ENCODE measurements around the gene MAP3K2. TPM values are rescaled to one million over a fixed set of nuclear protein-coding genes. Genes with fewer than 3 reads are reported as not detected.

The MAP3K2 gene
- polyA plus RNA-seq, 1 donor: 28.5 TPM

GRCh38 chr2:127386764-127387654, 766 bp downstream of the MAP3K2 start:
- peak; percentile 84 for DNase-seq

- DNase-seq: no peak
Observed at GRCh38 chr2:127386246-127386645, 1.5 kb downstream of the MAP3K2 start.

DNA sequence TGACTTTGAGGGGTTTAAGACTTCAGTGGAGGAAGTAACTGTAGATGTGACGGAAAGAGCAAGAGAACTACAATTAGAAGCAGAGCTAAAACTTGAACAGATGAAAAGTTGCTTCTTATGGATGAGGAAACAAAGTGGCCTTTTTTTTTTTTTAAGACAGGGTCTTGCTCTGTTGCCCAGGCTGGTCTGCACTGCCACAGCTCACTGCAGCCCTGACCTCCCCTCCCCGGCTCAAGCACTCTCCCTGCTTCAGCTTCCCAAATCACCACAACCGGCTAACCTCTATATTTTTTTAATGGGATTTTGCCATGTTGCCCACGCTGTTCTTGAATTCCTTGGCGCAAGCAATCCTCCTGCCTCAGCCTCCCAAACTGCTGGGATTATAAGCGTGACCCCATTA, 3.2 kb downstream of the MAP3K2 start:
- DNase-seq: no peak

GRCh38 chr2:127382831-127383230, 4.9 kb downstream of the MAP3K2 start:
- no peak for DNase-seq

DNA sequence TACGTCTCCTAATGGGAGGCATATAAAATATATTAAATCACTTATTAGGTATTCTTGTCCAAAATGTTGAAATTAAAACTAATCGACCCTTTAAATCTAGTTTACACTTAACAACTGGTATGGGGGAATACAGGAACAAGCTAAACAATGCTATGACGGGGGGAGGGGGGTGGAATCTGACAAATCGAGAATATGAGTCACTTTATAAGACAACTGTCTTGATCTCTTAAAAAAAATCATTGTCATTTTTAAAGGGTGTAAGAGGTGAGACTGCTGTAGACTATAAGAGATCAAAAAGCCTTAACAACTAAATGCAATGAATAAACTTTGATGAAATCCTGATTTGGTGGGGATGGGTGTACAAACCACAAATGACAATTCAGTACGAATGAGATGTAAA, 6.0 kb downstream of the MAP3K2 start:
- DNase-seq: no peak

GRCh38 chr2:127379712-127380355, 7.9 kb downstream of the MAP3K2 start:
- DNase-seq: no peak

- no peak for DNase-seq
Observed at GRCh38 chr2:127378720-127379119, 9.1 kb downstream of the MAP3K2 start.

- DNase-seq: no peak
Observed at GRCh38 chr2:127377262-127377661, 10.5 kb downstream of the MAP3K2 start.

- no peak for DNase-seq
Observed at GRCh38 chr2:127376257-127376656, 11.5 kb downstream of the MAP3K2 start.

GRCh38 chr2:127373362-127374083, 14.3 kb downstream of the MAP3K2 start:
- DNase-seq: no peak

- DNase-seq: no peak
Observed at GRCh38 chr2:127371037-127371436, 16.7 kb downstream of the MAP3K2 start.

DNA sequence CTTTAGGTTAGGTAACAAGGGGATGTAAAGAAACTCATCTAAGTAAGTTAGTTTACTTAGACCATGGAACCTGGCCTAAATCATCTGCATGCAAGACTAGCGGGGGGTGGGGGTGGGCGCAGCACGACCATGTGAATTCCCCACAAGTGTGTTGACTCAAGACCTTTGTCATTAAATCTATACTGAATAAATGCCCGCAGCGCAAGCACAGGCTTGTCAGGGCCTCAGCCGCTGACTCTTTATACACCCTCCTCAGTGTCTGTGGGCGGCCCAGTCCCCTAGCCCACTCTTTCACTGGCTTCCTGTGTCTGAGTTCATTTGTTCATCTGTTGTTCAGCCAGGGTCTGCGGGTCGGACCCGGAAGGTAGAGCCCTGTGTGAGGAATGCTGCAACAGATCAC, 17.8 kb downstream of the MAP3K2 start:
- DNase-seq: no peak

DNA sequence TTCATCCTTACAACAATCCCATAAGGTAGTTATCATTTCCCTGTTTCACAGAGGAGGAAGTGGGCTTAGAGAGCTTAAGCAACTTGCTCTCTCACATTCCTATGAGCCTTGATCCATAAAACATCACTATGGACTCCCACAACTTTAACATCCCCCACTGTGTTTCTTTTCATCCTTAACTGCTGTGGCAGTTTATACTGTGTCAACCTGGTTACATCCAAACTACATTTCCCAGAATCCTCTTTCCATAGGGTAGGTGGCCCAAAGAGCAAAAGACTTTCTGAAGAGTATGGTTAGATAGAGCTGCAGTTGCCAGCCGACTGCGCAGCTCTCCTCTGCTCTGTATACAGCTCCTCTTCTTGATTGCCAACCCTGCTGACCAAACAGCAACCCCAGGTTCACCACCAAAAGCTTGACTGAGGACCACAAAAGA, 22.5 kb downstream of the MAP3K2 start:
- DNase-seq: peak; percentile 20

DNA sequence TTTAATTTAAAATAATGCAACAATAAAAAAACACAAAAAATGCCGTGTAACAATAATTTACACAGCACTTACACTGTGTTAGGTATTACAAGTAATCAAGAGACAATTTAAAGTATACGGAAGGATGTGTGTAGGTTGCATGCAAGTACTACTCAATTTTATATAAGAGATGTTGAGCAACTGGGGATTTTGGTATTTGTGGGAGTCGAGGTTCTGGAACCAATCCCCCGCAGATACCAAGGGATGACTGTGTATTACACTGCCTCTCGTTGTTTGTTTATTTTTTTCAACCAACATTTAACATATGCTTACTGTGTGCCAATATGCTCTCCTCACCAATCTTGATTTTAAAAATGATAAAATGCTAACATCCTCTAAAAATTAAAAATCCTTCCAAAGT, 24.8 kb downstream of the MAP3K2 start:
- DNase-seq: no peak

- DNase-seq: no peak
Observed at GRCh38 chr2:127361929-127362885, 25.6 kb downstream of the MAP3K2 start.

DNA sequence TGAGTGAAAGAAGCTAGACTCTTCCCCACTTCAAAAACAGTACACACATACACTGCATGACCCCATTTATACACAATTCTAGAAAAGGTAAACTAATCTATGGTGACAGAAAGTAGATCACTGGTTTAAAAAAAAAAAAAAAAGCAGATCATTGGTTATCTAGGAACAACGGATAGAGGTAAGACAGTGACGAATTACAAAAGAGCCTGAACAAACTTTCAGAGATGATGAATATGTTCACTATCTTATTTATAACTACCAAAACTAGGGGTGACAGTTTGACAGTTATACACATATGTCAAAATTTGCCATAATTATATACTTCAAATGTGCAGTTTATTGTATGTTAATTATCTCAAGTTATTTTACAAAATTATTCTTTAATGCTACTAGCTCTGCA, 27.5 kb downstream of the MAP3K2 start:
- DNase-seq: no peak

- DNase-seq: no peak
Observed at GRCh38 chr2:127359520-127359919, 28.3 kb downstream of the MAP3K2 start.

DNA sequence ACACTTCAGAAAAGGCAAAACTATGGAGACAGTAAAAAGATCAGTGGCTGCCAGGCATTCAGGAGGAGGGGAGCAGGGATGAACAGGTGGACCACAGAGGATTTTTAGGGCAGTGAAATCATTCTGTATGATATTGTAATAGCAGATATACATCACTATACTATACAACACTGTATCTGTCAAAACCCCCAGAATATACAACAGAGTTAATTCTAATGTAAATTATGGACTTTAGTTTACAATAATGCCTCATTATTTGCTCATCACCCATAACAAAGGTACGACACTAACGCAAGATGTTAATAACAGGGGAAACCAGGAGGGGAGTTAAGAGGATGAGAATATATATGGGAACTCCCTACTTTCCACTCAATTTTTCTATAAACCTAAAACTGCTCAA, 28.8 kb downstream of the MAP3K2 start:
- DNase-seq: no peak

GRCh38 chr2:127358044-127358443, 29.7 kb downstream of the MAP3K2 start:
- DNase-seq: no peak

GRCh38 chr2:127357591-127357990, 30.2 kb downstream of the MAP3K2 start:
- DNase-seq: no peak

DNA sequence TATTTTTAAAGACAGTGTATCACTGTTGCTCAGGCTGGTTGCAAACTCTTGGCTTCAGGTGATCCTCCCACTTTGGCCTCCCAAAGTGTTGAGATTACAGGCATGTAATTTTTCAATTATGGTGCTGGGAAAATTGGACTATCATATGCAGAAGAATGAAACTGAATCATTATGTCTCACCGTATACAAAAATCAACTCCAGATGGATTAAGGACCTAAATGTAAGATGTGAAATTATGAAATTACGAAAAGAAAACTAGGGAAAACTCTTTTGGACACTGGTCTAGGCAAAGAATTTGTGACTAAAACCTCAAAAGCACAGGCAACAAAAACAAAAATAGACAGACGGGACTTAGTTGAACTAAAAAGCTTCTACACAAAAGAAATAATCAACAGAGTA, 31.2 kb downstream of the MAP3K2 start:
- no peak for DNase-seq

Data from left kidney (tissue), 2 donors.